Left renal pelvis (tissue), 4 donors: Measurements from ENCODE around the gene SCARF2. TPM values are rescaled to one million over a fixed set of nuclear protein-coding genes. Genes with fewer than 3 reads are reported as not detected.
"Not testable (repeated sequence)": the region's sequence is repeated elsewhere in the genome, so short reads cannot be mapped to it uniquely, and the experiment has no call there.

Experiments
- DNase-seq, 4 donors: peaks; one replicate each; pipeline ENCODE4 v3.0.0-alpha.2; 2013; ENCODE audit warnings: low read depth in 4 of 4, low spot score in 3 of 4
- polyA plus RNA-seq, 4 donors: library from polyadenylated mRNA; unstranded; fragments of 120-200 nt; gene quantifications; one replicate each; pipeline ENCODE4 v1.2.1, GENCODE V29; 2013; ENCODE audit not compliant: insufficient read length in 4 of 4

SCARF2 gene
- polyA plus RNA-seq, 4 donors = 15.6 to 39.7 (median 22.4) TPM

GRCh38 chr22:20464096-20464614 is 26.5 kb upstream of the SCARF2 start:
- DNase-seq = no peak

GRCh38 chr22:20463324-20464095 is 25.9 kb upstream of the SCARF2 start:
- DNase-seq = no peak

- DNase-seq = no peak
These were observed 22.2 kb upstream of the SCARF2 start for GRCh38 chr22:20459862-20460261.

- DNase-seq = no peak
These were observed 21.5 kb upstream of the SCARF2 start for GRCh38 chr22:20459152-20459542.

- no peak for DNase-seq
These were observed 21.0 kb upstream of the SCARF2 start for GRCh38 chr22:20458530-20459151.

GRCh38 chr22:20457506-20458240 is 20.0 kb upstream of the SCARF2 start:
- no peak for DNase-seq

- no peak for DNase-seq
These were observed 19.1 kb upstream of the SCARF2 start for GRCh38 chr22:20456722-20457076.

- peak in 3 of 4 donors; percentile 54 to 65 (median 57) for DNase-seq
These were observed 18.6 kb upstream of the SCARF2 start for GRCh38 chr22:20456064-20456721.

- no peak for DNase-seq
These were observed 18.1 kb upstream of the SCARF2 start for GRCh38 chr22:20455709-20456063.

- DNase-seq = no peak
These were observed 15.6 kb upstream of the SCARF2 start for GRCh38 chr22:20453222-20453621.

- no peak for DNase-seq
These were observed 14.3 kb upstream of the SCARF2 start for GRCh38 chr22:20451920-20452319.

- DNase-seq = not testable (repeated sequence)
These were observed 13.6 kb upstream of the SCARF2 start for GRCh38 chr22:20451129-20451778.

- no peak for DNase-seq
These were observed 12.9 kb upstream of the SCARF2 start for GRCh38 chr22:20450551-20450906.

GRCh38 chr22:20449819-20450550 is 12.4 kb upstream of the SCARF2 start:
- DNase-seq = no peak

GRCh38 chr22:20448630-20449029 is 11.0 kb upstream of the SCARF2 start:
- DNase-seq = no peak

GRCh38 chr22:20446383-20446970 is 8.9 kb upstream of the SCARF2 start:
- no peak for DNase-seq

- DNase-seq = no peak
These were observed 6.7 kb upstream of the SCARF2 start for GRCh38 chr22:20444325-20444724.

- no peak for DNase-seq
These were observed 5.1 kb upstream of the SCARF2 start for GRCh38 chr22:20442485-20443284.
